Activated T-cell treated with anti-CD3 and anti-CD28 coated beads, Interleukin-2, amount 50 U/mL, for 72 hours (primary cell): ENCODE data around the gene ZNF804A. TPM values are rescaled to one million over a fixed set of nuclear protein-coding genes. Genes with fewer than 3 reads are reported as not detected.

Experiments
- ATAC-seq, 2 donors: fragments of 150-1000 bp; cut with Tn5 transposase; replicated peaks in 1 of 2; 2 replicates each; pipeline ENCODE4 v1.10.0; 2021; ENCODE audit warnings: moderate library complexity in 2 of 2, mild to moderate bottlenecking in 1 of 2
- DNase-seq, 2 donors: peaks; one replicate each; pipeline ENCODE4 v3.0.0; 2021 to 2022; ENCODE audit warnings: mixed read lengths in 1 of 2
- H3K27ac Mint-ChIP-seq: one replicate; pipeline ENCODE4 v1.8.0; 2022; ENCODE audit warnings: mild to moderate bottlenecking, moderate library complexity, mixed read lengths
- H3K27me3 Mint-ChIP-seq: one replicate; pipeline ENCODE4 v1.8.0; 2022; ENCODE audit warnings: low read depth, mixed read lengths
- H3K36me3 Mint-ChIP-seq, 2 donors: one replicate each; pipeline ENCODE4 v1.8.0; 2022; ENCODE audit warnings: mixed read lengths in 2 of 2, mild to moderate bottlenecking in 1 of 2; ENCODE audit not compliant: insufficient read depth in 2 of 2
- H3K4me1 Mint-ChIP-seq: one replicate; pipeline ENCODE4 v1.8.0; 2022; ENCODE audit warnings: low read depth, mixed read lengths
- H3K4me3 Mint-ChIP-seq, 2 donors: one replicate each; pipeline ENCODE4 v1.8.0; 2022; ENCODE audit warnings: mild to moderate bottlenecking in 2 of 2, mixed read lengths in 2 of 2, moderate library complexity in 2 of 2
- H3K9me3 Mint-ChIP-seq, 2 donors: one replicate each; pipeline ENCODE4 v1.8.0; 2022; ENCODE audit warnings: mixed read lengths in 2 of 2
- total RNA-seq, 2 donors: library from RNA; stranded (reverse); gene quantifications; one replicate each; pipeline ENCODE4 v1.2.3, GENCODE V29; 2022

Gene ZNF804A
- total RNA-seq, 2 donors from 2014 or later, result not detected

DNA sequence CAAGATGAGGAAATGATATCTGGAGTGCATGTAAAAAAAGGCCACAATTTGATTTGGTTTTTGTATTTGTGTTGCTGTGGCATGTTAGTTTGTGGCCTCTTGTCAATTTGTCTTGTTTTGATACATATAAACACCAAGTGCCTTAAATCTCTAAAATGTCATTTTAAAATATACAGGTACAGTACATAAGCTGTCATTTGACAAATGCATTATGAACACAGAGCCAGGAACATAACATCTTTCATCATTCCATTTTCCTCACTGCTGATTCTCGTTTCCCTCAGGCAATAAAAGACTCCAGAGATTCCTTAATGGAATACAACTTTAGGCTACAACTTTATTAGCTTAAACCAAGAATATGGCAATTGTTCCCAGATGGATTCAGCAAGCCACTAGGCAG lies 217.5 kb downstream of the ZNF804A start:
- Mint-ChIP-seq H3K4me1 (no peaks in the 10 kb centered on the region), H3K27me3 (no peaks in the 10 kb centered on the region), H3K36me3 (peaks cover 0 to 6% of the 10 kb centered on the region in 2 donors), H3K4me3 (no peak overlapping the region), H3K9me3 (peaks cover 9 to 11% of the 10 kb centered on the region in 2 donors), H3K27ac (no peak overlapping the region)
- no peak for ATAC-seq
- DNase-seq, result no peak

DNA sequence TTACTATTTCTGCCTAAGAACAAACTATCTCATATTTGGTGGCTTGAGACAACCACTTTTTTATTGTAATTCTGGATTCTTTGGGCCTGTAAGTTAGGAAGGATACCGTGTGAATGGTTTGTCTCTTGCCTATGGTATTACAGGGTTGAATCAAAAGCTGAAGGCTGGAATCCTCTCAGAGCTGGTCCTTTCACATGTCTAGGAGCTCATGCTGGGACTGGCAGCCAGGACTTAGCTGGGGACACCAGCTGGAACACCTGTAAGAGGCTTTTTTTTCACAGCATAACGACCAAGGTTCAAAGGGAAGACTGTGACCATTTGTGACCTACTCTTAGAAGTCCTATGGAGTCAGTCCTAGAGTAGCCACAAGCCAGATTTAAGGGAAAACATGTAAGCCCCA lies 226.3 kb downstream of the ZNF804A start:
- Mint-ChIP-seq H3K4me1 (no peaks in the 10 kb centered on the region), H3K9me3 (peaks cover 1 to 2% of the 10 kb centered on the region in 2 donors), H3K36me3 (no peaks in the 10 kb centered on the region), H3K4me3 (no peak overlapping the region), H3K27me3 (no peaks in the 10 kb centered on the region), H3K27ac (no peak overlapping the region)
- DNase-seq (no peak), ATAC-seq (no peak)

DNA sequence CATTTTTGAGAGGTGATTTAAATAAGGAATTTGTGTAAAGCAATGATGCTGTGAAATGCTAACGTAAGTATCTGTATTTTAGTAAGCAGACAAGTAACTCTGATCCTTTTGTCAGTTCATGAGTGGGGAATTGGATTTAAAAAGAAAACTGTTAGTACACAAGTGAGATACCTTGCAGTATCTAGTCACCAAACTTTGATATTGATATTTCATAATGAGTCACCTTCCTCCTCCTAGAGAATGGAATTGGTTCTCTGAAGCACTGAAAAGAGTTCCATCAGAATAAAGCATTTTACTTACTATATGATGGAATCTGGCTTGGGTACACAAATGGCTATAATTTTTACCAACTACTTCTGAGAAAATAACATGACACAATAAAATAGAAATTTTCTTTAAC lies 232.2 kb downstream of the ZNF804A start:
- Mint-ChIP-seq H3K27ac (no peak overlapping the region), H3K36me3 (no peaks in the 10 kb centered on the region), H3K9me3 (no peaks in the 10 kb centered on the region)

DNA sequence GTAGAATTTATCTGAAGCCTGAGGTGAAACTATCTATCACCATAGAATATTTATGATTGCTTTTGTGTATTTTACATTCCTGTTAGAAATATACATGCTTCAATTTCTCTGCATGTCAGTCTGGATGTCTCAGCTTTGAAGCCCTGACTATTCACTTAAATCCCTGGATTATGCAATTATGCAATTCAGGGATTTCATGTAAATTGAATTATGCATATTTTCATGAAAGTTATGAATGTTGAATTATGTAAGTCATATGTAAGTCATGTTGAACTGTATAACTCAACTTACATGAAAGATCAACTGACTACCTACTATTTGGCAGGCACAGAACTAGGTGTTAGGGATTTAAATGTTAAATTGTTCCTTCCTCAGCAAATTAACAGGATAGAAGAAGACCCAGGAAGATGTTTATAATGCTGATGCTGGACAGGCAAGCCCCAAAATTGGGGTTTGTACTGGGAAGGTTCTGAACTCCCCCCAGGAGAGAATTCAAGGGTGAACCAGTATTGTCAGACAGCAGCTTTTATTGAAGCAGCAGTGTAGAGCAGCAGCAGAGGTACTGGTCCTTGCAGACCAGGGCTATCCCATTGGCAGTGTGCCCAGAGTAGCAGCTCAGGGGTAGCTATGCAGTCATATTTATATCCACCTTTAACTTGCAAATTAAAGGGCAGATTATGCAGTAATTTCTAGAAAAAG lies 236.5 kb downstream of the ZNF804A start:
- DNase-seq (no peak), ATAC-seq (no peak)
- Mint-ChIP-seq H3K4me1 (no peaks in the 10 kb centered on the region), H3K4me3 (no peak overlapping the region), H3K27ac (no peak overlapping the region), H3K9me3 (no peaks in the 10 kb centered on the region), H3K27me3 (no peaks in the 10 kb centered on the region), H3K36me3 (no peaks in the 10 kb centered on the region)

More for the DNA sequence above, 232.2 kb downstream of the ZNF804A start:
- DNase-seq (no peak), ATAC-seq (no peak)
- H3K27me3 Mint-ChIP-seq, result no peaks in the 10 kb centered on the region
- no peaks in the 10 kb centered on the region for H3K4me1 Mint-ChIP-seq
- H3K4me3 Mint-ChIP-seq, result no peak overlapping the region

DNA sequence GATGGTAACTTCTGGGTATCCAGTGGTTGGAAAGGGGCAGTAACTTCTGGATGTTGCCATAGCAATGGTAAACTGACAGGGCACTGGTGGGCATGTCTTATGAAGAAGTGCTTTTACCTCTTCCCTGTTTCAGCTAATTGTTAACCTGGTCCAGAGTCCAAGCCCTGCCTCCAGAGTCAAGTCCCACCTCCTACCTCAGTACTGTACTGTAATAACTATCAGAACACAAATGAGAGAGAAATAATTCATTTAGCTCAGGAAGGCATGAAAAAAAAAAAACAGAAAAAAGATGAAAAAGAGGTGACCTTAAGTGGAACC lies 237.0 kb downstream of the ZNF804A start:
- no peaks in the 10 kb centered on the region for H3K4me1 Mint-ChIP-seq
- DNase-seq (no peak), ATAC-seq (no peak)
- H3K4me3 Mint-ChIP-seq, result no peak overlapping the region
- H3K27me3 Mint-ChIP-seq, result no peaks in the 10 kb centered on the region
- H3K27ac Mint-ChIP-seq, result no peak overlapping the region
- H3K36me3 Mint-ChIP-seq, result no peaks in the 10 kb centered on the region
- H3K9me3 Mint-ChIP-seq, result no peaks in the 10 kb centered on the region

DNA sequence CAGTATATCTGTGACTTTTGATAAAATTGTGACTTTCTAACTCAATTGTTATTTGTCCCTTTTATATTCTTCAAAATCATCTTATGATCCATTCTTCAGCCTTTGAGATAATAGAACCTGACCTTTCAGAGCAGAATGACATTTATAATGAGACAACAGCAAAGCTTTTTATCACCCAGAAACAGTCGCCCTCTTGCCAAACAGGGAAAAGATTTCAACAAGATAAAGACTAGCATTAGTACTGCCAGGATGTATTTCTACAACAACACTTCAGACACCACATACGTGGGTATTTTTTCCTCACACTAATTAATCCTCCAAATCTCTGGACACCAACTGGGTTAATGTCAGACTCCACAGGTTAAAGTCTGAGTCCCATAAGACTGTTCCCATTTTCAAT lies 249.0 kb downstream of the ZNF804A start:
- DNase-seq, result no peak
- no peaks in the 10 kb centered on the region for H3K4me1 Mint-ChIP-seq
- H3K4me3 Mint-ChIP-seq, result no peak overlapping the region
- ATAC-seq, result no peak
- H3K36me3 Mint-ChIP-seq, result no peaks in the 10 kb centered on the region
- peaks cover 5 to 10% of the 10 kb centered on the region in 2 donors for H3K9me3 Mint-ChIP-seq
- H3K27ac Mint-ChIP-seq, result no peak overlapping the region
- H3K27me3 Mint-ChIP-seq, result no peaks in the 10 kb centered on the region

DNA sequence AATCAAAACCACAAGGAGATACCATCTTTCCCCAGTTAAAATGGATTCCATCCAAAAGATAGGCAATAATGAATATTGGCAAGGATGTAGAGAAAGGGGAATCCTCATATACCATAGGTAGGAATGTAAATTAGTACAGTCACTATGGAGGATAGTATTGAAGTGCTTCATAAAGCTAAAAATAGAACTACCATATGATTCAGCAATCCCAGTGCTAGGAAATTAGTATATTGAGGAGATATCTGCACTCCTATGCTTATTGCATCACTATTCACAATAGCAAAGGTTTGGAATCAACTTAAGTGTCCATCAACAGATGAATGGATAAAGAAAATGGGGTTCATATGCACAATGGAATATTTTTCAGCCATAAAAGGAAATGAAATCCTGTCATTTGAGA lies 251.2 kb downstream of the ZNF804A start:
- no peak for ATAC-seq

DNA sequence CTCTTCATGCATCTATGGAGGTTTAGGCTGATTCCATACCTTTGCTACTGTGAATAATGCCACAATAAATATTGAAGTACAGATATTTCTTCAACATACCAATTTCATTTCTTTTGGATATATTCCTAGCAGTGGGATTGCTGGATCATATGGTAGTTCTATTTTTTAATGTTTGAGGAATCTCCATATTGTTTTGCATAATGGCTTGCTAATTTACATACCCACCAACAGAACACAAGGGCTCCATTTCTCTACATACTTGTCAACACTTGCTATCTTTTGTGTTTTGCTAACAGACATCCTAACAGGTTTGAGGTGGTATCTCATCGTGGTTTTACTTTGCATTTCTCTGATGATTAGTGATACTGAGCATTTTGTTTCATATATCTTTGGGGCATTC lies 253.2 kb downstream of the ZNF804A start:
- no peak for ATAC-seq
- Mint-ChIP-seq H3K9me3 (peaks cover 5 to 10% of the 10 kb centered on the region in 2 donors), H3K4me1 (no peaks in the 10 kb centered on the region), H3K27ac (no peak overlapping the region), H3K4me3 (no peak overlapping the region), H3K27me3 (no peaks in the 10 kb centered on the region), H3K36me3 (no peaks in the 10 kb centered on the region)
- DNase-seq, result no peak

More for the DNA sequence above, 251.2 kb downstream of the ZNF804A start:
- no peak for DNase-seq
- Mint-ChIP-seq H3K4me1 (no peaks in the 10 kb centered on the region), H3K27me3 (no peaks in the 10 kb centered on the region), H3K4me3 (no peak overlapping the region), H3K36me3 (no peaks in the 10 kb centered on the region), H3K27ac (no peak overlapping the region), H3K9me3 (peaks cover 5 to 12% of the 10 kb centered on the region in 2 donors)

DNA sequence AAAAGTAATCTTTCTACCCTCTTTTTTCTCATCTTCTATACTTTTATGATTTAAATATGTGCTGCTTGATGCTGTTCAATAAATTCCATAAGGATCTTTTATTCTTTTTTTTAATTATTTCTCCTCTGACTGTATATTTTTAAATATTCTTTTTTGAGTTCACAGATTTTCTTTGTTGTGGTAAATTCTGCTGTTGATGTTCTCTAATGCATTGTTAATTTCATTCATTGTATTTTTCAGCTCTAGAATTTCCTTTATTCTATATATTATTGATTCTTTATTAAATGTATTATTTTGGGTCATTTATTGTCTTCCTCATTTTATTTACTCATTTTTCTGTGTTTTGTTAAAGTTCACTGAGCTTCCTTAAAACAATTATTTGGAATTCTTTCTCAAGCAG lies 260.9 kb downstream of the ZNF804A start:
- Mint-ChIP-seq H3K36me3 (peaks cover 0 to 1% of the 10 kb centered on the region in 2 donors), H3K4me1 (no peaks in the 10 kb centered on the region), H3K9me3 (peaks cover 2 to 5% of the 10 kb centered on the region in 2 donors), H3K27ac (no peak overlapping the region), H3K27me3 (no peaks in the 10 kb centered on the region), H3K4me3 (no peak overlapping the region)
- ATAC-seq, result no peak
- no peak for DNase-seq

DNA sequence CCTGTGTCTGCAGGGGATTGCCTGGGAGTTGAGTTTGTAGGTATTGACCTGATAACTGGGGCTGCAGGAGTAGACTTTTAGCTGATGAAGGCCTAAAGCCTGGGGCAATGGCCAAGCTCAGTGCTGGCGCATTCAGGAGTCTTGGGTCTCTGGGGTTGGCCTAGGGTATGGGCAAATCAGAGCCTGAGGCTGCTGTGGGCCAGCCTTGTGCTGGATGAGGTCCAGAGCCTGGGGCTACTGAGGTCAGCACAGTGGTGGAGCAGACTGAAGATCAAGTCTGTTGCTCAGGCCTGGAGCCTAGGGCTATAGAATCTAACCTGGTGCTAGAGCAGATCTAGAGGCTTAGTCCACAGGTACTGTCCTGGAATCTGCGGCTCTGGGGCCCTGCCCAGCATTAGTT lies 262.4 kb downstream of the ZNF804A start:
- H3K27me3 Mint-ChIP-seq, result no peaks in the 10 kb centered on the region
- H3K9me3 Mint-ChIP-seq, result peaks cover 2 to 5% of the 10 kb centered on the region in 2 donors
- ATAC-seq (no peak), DNase-seq (no peak)
- no peaks in the 10 kb centered on the region for H3K4me1 Mint-ChIP-seq
- no peak overlapping the region for H3K4me3 Mint-ChIP-seq
- H3K27ac Mint-ChIP-seq, result no peak overlapping the region
- H3K36me3 Mint-ChIP-seq, result peaks cover 0 to 1% of the 10 kb centered on the region in 2 donors

DNA sequence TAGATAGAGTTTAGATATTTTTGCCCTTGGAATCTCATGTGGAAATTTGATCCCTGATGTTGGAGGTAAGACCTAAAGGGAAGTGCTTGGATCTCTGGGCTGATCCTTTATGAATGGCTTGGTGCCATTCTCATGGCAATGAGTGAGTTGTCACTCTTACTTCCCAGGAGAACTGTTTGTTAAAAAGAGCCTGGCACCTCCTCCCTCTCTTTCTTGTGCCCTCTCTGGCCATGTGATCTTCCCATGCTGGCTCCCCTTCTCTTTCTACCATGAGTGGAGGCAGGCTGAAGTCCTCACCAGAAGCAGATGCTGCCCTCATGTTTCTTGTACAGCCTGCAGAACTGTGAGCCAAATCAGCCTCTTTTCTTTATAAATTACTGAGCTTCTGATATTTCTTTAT lies 276.9 kb downstream of the ZNF804A start:
- H3K27me3 Mint-ChIP-seq, result no peaks in the 10 kb centered on the region
- ATAC-seq (no peak), DNase-seq (no peak)
- no peak overlapping the region for H3K4me3 Mint-ChIP-seq
- no peaks in the 10 kb centered on the region for H3K4me1 Mint-ChIP-seq
- no peaks in the 10 kb centered on the region for H3K36me3 Mint-ChIP-seq
- H3K9me3 Mint-ChIP-seq, result peaks cover 0 to 3% of the 10 kb centered on the region in 2 donors
- H3K27ac Mint-ChIP-seq, result no peak overlapping the region

DNA sequence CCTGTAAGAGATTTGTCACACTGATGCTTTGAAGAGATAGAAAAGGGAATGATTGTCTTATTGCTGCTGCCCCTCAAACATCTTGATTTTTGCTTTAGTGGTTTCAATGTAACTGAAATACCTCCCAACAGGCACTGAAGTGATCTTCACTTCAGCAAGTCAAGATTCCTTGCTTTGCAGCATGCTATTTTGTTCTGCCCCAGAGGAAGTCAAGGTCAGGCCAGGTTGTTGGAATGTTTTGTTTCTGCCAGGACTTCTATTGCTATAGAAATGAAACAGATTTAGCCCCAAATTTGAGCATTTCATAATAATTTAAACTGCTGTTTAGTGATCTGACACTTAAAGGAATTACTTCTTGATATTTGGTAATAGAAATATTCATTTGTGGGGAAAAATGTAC lies 277.6 kb downstream of the ZNF804A start:
- H3K9me3 Mint-ChIP-seq, result peaks cover 2 to 4% of the 10 kb centered on the region in 2 donors
- no peak overlapping the region for H3K4me3 Mint-ChIP-seq
- H3K4me1 Mint-ChIP-seq, result no peaks in the 10 kb centered on the region
- ATAC-seq (no peak), DNase-seq (no peak)
- H3K27me3 Mint-ChIP-seq, result no peaks in the 10 kb centered on the region
- no peaks in the 10 kb centered on the region for H3K36me3 Mint-ChIP-seq
- no peak overlapping the region for H3K27ac Mint-ChIP-seq

DNA sequence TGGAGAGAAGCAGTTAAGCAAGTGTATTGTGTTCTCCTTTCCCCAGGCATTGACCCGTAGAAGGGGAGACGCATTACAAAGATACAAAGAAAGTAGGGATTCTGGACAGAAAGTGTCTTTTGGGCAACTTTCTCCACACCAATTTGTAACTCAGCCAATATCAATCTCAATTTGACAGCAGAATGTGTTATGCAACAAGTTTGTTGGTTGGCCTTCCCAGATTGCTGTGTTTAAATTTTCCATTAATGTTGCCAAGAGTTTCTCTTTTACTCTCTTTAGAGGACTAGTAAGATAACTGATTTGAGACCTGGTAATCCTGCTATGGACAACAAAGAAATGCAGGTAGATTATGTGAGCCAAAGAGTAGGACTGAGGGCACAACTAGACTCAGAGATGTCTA lies 279.6 kb downstream of the ZNF804A start:
- Mint-ChIP-seq H3K4me3 (no peak overlapping the region), H3K36me3 (no peaks in the 10 kb centered on the region), H3K4me1 (no peaks in the 10 kb centered on the region), H3K27ac (no peak overlapping the region), H3K9me3 (peaks cover 6 to 7% of the 10 kb centered on the region in 2 donors), H3K27me3 (no peaks in the 10 kb centered on the region)
- ATAC-seq (no peak), DNase-seq (no peak)

DNA sequence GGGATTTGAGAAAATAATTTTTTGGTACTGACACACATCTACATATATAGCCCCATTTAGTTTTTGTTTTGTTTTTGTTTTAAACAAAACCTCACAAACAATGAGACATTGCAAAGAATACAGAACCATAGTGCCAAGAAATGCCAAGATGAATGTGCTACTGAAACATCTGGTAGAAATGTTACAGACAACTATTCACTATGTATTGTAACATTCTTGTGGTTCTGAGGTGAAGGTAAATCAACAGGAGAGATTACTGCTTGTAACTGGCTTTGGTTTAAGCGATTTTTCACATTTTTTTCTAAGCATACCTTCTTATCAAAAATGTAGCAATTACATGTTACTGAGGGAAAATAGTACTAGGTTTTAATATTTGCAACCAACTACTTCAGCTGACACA lies 281.3 kb downstream of the ZNF804A start:
- no peak for DNase-seq
- H3K27me3 Mint-ChIP-seq, result no peaks in the 10 kb centered on the region
- ATAC-seq, result no peak
- peaks cover 6 to 9% of the 10 kb centered on the region in 2 donors for H3K9me3 Mint-ChIP-seq
- no peak overlapping the region for H3K27ac Mint-ChIP-seq
- H3K4me3 Mint-ChIP-seq, result no peak overlapping the region
- no peaks in the 10 kb centered on the region for H3K4me1 Mint-ChIP-seq
- H3K36me3 Mint-ChIP-seq, result no peaks in the 10 kb centered on the region
